Trophoblast cell (in vitro differentiated cells and primary cell): ENCODE data around the gene CFAP300.

ENCODE experiments used
- DNase-seq, 2 donors: peaks; one replicate each; pipeline ENCODE4 v3.0.0-alpha.2; 2016
- H2AFZ ChIP-seq: 2 replicates; pipeline ENCODE4 v1.6.1; 2013; ENCODE audit warnings: low read length, moderate library complexity, mild to moderate bottlenecking; ENCODE audit not compliant: insufficient read depth, poor library complexity
- H2AK5ac ChIP-seq: 2 replicates; pipeline ENCODE4 v1.6.1; 2013; ENCODE audit warnings: mild to moderate bottlenecking, low read length
- H2BK120ac ChIP-seq: 2 replicates; pipeline ENCODE4 v1.6.1; 2013; ENCODE audit warnings: low read length, mild to moderate bottlenecking, moderate library complexity; ENCODE audit not compliant: insufficient read depth, poor library complexity
- H2BK12ac ChIP-seq: 2 replicates; pipeline ENCODE4 v1.6.1; 2013; ENCODE audit warnings: mild to moderate bottlenecking, low read length, moderate library complexity
- H2BK5ac ChIP-seq: 2 replicates; pipeline ENCODE4 v1.6.1; 2013; ENCODE audit warnings: low read length, low read depth, moderate library complexity, mild to moderate bottlenecking; ENCODE audit not compliant: poor library complexity
- H3K14ac ChIP-seq: 2 replicates; pipeline ENCODE4 v1.6.1; 2013; ENCODE audit warnings: mild to moderate bottlenecking, low read length
- H3K18ac ChIP-seq: 2 replicates; pipeline ENCODE4 v1.6.1; 2013; ENCODE audit warnings: mild to moderate bottlenecking, low read length
- H3K23ac ChIP-seq: 2 replicates; pipeline ENCODE4 v1.6.1; 2013; ENCODE audit warnings: low read length
- H3K27ac ChIP-seq: 2 replicates; pipeline ENCODE4 v1.5.1; 2013; ENCODE audit warnings: low read depth, mild to moderate bottlenecking, inconsistent platforms, low read length, moderate library complexity
- H3K27me3 ChIP-seq: 2 replicates; pipeline ENCODE4 v1.6.1; 2013; ENCODE audit warnings: inconsistent platforms, mild to moderate bottlenecking, low read length, moderate library complexity; ENCODE audit not compliant: insufficient read depth
- H3K36me3 ChIP-seq, 2 experiments: 1 replicate in 1 of 2; 2 replicates in 1 of 2; pipeline ENCODE4 v1.6.1; 2013; ENCODE audit warnings: low read length in 2 of 2, mild to moderate bottlenecking in 2 of 2, moderate library complexity in 1 of 2; ENCODE audit not compliant: insufficient read depth in 2 of 2, control insufficient read depth in 1 of 2
- H3K4ac ChIP-seq: 2 replicates; pipeline ENCODE4 v1.6.1; 2013; ENCODE audit warnings: low read depth, mild to moderate bottlenecking, low read length, moderate library complexity
- H3K4me1 ChIP-seq, 2 experiments: 1 replicate in 1 of 2; 2 replicates in 1 of 2; pipeline ENCODE4 v1.6.1; 2013; ENCODE audit warnings: low read length in 2 of 2, mild to moderate bottlenecking in 2 of 2, moderate library complexity in 1 of 2; ENCODE audit not compliant: insufficient read depth in 2 of 2, control insufficient read depth in 1 of 2
- H3K4me2 ChIP-seq: 2 replicates; pipeline ENCODE4 v1.6.1; 2013; ENCODE audit warnings: inconsistent platforms, mild to moderate bottlenecking, low read length, moderate library complexity
- H3K4me3 ChIP-seq: 2 replicates; pipeline ENCODE4 v1.5.1; 2013; ENCODE audit warnings: mild to moderate bottlenecking, low read depth, low read length, inconsistent platforms
- H3K79me1 ChIP-seq: one replicate; pipeline ENCODE4 v1.6.1; 2013; ENCODE audit warnings: low read length
- H3K79me2 ChIP-seq: 2 replicates; pipeline ENCODE4 v1.6.1; 2013; ENCODE audit warnings: low read length, mild to moderate bottlenecking; ENCODE audit not compliant: control insufficient read depth, insufficient read depth, poor library complexity
- H3K9ac ChIP-seq: 2 replicates; pipeline ENCODE4 v1.6.1; 2013; ENCODE audit warnings: mild to moderate bottlenecking, low read length
- H3K9me3 ChIP-seq: 2 replicates; pipeline ENCODE4 v1.6.1; 2013; ENCODE audit warnings: low read depth, mild to moderate bottlenecking, control low read depth, inconsistent platforms, low read length; ENCODE audit not compliant: insufficient read depth
- H4K12ac ChIP-seq: 2 replicates; pipeline ENCODE4 v1.6.1; 2013; ENCODE audit warnings: low read depth, mild to moderate bottlenecking, low read length, moderate library complexity
- H4K8ac ChIP-seq: 2 replicates; pipeline ENCODE4 v1.6.1; 2013; ENCODE audit warnings: low read depth, mild to moderate bottlenecking, low read length, moderate library complexity
- H4K91ac ChIP-seq: one replicate; pipeline ENCODE4 v1.6.1; 2013; ENCODE audit warnings: low read depth, mild to moderate bottlenecking, low read length, moderate library complexity
- WGBS: extraction: QIAGEN DNeasy Blood & Tissue Kit; methylation state at CpG from one replicate; pipeline ENCODE4 v1.1.7; 2013; ENCODE audit warnings: missing lambda C conversion rate; ENCODE audit not compliant: insufficient read length, insufficient coverage; ENCODE audit errors: extremely low coverage; 5-methylcytosine and 5-hydroxymethylcytosine counted together

The CFAP300 gene

DNA sequence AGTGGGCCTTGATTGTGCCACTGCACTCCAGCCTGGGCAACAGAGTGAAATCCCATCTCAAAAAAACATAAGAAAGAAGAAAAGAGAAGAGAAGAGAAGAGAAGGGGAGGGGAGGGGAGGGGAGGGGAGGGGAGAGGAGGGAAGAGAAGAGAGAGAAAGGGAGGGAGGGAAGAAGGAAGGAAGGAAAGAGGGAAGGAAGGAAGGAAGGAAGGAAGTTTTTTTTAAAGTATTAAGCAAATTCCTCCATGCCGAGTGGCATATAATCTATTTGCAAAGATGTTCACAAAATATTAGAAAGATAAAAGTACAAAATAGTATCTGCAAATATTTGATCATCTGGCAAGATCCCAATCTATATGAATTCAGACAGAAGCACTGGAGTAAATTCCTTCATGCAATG lies 10.5 kb upstream of the CFAP300 start:
- no peaks in the 10 kb centered on the region for H3K79me1 ChIP-seq

DNA sequence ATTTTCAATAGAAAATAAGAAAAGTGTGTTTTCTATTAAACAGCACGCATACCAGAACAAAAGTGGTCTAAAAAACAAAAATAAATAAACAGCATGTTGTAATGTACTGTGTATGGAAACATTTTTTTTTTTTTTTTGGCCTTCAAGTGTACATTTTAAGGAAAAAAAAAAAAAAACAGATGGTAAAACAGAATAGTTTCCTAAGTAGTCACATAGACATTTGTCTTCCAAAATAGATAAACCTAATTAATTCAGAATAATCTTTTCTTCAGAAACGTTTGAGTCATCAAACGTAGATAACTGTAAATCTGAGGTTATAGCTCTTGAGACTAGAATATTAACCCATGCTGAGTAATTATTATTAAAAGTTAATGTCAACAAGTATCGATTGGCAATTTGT lies 396 bp upstream of the CFAP300 start:
- no peak overlapping the region for H3K18ac ChIP-seq
- H3K9ac ChIP-seq = no peak overlapping the region
- H3K23ac ChIP-seq = no peak overlapping the region
- no peaks in the 10 kb centered on the region for H3K79me2 ChIP-seq
- no peaks in the 10 kb centered on the region for H3K9me3 ChIP-seq
- no peak overlapping the region for H2AK5ac ChIP-seq
- no peak for DNase-seq
- H3K79me1 ChIP-seq = peaks cover 3% of the 10 kb centered on the region
- no peak overlapping the region for H3K14ac ChIP-seq
- H3K4ac ChIP-seq = no peak overlapping the region
- no peak overlapping the region for H3K27ac ChIP-seq
- no peak overlapping the region for H2BK12ac ChIP-seq
- no peak overlapping the region for H4K91ac ChIP-seq
- H3K4me2 ChIP-seq = peak overlapping the region; percentile 92
- H3K4me1 ChIP-seq = no peaks in the 10 kb centered on the region
- H2AFZ ChIP-seq = peak overlapping the region; percentile 57
- H2BK120ac ChIP-seq = no peak overlapping the region
- H4K12ac ChIP-seq = no peak overlapping the region
- H4K8ac ChIP-seq = peak overlapping the region; percentile 57
- no CpG with 5 or more reads among the region's 4 CpGs for WGBS
- peak overlapping the region; percentile 65 for H3K4me3 ChIP-seq
- H3K36me3 ChIP-seq = no peaks in the 10 kb centered on the region
- H2BK5ac ChIP-seq = no peak overlapping the region
- no peaks in the 10 kb centered on the region for H3K27me3 ChIP-seq

More for the DNA sequence above, 10.5 kb upstream of the CFAP300 start:
- no peaks in the 10 kb centered on the region for H3K27me3 ChIP-seq
- H3K4me3 ChIP-seq = no peak overlapping the region
- WGBS = no CpG with 5 or more reads among the region's 1 CpG
- no peak overlapping the region for H2AFZ ChIP-seq
- H3K79me2 ChIP-seq = no peaks in the 10 kb centered on the region
- H3K18ac ChIP-seq = no peak overlapping the region
- DNase-seq = no peak
- no peak overlapping the region for H3K4ac ChIP-seq
- H4K8ac ChIP-seq = no peak overlapping the region
- H3K27ac ChIP-seq = no peak overlapping the region
- H2BK120ac ChIP-seq = no peak overlapping the region
- H3K4me2 ChIP-seq = no peak overlapping the region
- H4K91ac ChIP-seq = no peak overlapping the region
- no peak overlapping the region for H3K9ac ChIP-seq
- H3K36me3 ChIP-seq = no peaks in the 10 kb centered on the region
- no peak overlapping the region for H2AK5ac ChIP-seq
- no peaks in the 10 kb centered on the region for H3K4me1 ChIP-seq
- no peaks in the 10 kb centered on the region for H3K9me3 ChIP-seq
- no peak overlapping the region for H4K12ac ChIP-seq
- no peak overlapping the region for H3K23ac ChIP-seq
- H2BK12ac ChIP-seq = no peak overlapping the region
- no peak overlapping the region for H2BK5ac ChIP-seq
- no peak overlapping the region for H3K14ac ChIP-seq

DNA sequence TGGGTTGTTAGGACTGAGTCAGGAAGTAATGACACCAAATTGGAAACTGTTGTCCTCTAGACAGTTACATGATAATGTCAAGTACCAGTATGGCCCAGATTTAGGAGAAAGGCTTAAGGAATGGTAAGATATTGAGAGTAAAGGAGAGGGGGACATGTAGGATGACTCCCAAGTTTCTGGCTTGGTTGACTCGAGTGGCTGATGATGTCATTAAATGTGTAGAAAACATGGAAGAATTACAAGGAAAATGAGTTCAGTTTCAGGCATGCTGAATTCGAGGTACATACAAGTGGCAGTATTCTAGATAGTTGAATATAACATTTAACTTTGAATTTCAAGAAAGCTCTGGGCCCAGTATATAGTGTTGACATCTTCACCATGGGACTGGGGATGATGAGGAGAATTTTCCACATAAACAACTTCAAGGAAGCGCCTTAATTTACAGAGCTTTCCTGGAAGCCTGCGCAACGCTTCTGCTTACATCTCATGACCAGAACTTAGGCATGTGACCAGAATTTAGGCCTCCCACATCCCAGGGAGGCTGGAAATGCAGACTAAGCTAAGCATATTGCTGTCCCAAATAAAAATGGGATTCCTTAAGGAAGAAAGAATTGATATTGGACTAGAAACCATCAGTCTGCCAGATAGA lies 3.8 kb downstream of the CFAP300 start:
- Histone ChIP-seq H4K8ac (no peak overlapping the region), H3K79me2 (no peaks in the 10 kb centered on the region), H4K91ac (no peak overlapping the region), H3K23ac (no peak overlapping the region), H3K9ac (no peak overlapping the region), H3K4me1 (no peaks in the 10 kb centered on the region), H3K9me3 (no peaks in the 10 kb centered on the region), H3K14ac (no peak overlapping the region), H3K4me3 (no peak overlapping the region), H2AFZ (no peak overlapping the region), H2BK12ac (no peak overlapping the region), H3K4me2 (no peak overlapping the region), H2AK5ac (no peak overlapping the region), H3K18ac (no peak overlapping the region), H3K27me3 (no peaks in the 10 kb centered on the region), H2BK5ac (no peak overlapping the region), H3K36me3 (no peaks in the 10 kb centered on the region), H3K27ac (no peak overlapping the region), H3K4ac (no peak overlapping the region), H2BK120ac (no peak overlapping the region), H3K79me1 (peaks cover 3% of the 10 kb centered on the region), H4K12ac (no peak overlapping the region)
- no peak for DNase-seq
- no CpG with 5 or more reads among the region's 5 CpGs for WGBS

DNA sequence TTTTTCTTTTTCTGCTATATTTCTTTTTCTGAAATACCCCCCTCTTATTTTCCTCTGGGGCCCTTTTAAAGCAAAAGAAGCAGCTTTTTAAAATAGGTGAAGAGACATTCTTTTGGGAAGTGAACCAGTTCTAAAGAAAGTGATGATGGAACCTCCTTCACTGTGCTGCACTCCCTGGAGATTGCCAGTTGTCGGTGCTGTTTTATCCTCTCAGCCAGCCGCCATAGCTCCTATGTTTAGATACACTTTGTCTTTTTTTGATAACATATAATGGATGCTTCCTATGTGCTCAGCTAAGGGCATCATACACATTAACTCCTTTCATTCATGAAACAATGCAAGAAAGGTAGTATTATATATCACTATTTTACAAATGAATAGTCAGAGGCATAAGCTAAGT lies 14.0 kb downstream of the CFAP300 start:
- H2BK120ac ChIP-seq = no peak overlapping the region
- DNase-seq = peak in 1 of 2 donors; percentile 16
- no peak overlapping the region for H3K4me3 ChIP-seq
- no peak overlapping the region for H3K4me2 ChIP-seq
- H3K23ac ChIP-seq = no peak overlapping the region
- no peak overlapping the region for H3K9ac ChIP-seq
- peaks cover 0 to 3% of the 10 kb centered on the region in 2 experiments for H3K4me1 ChIP-seq
- no peak overlapping the region for H2BK5ac ChIP-seq
- no peaks in the 10 kb centered on the region for H3K9me3 ChIP-seq
- H2BK12ac ChIP-seq = no peak overlapping the region
- H3K27me3 ChIP-seq = no peaks in the 10 kb centered on the region
- H3K18ac ChIP-seq = no peak overlapping the region
- H4K91ac ChIP-seq = no peak overlapping the region
- no peaks in the 10 kb centered on the region for H3K36me3 ChIP-seq
- no peak overlapping the region for H3K27ac ChIP-seq
- H3K14ac ChIP-seq = no peak overlapping the region
- no CpG with 5 or more reads among the region's 2 CpGs for WGBS
- no peaks in the 10 kb centered on the region for H3K79me1 ChIP-seq
- H2AK5ac ChIP-seq = no peak overlapping the region
- H4K12ac ChIP-seq = no peak overlapping the region
- no peaks in the 10 kb centered on the region for H3K79me2 ChIP-seq
- H3K4ac ChIP-seq = no peak overlapping the region
- H2AFZ ChIP-seq = no peak overlapping the region
- H4K8ac ChIP-seq = no peak overlapping the region
